MG63 (cell line): ENCODE measurements around the gene VPS4B. TPM values are rescaled to one million over a fixed set of nuclear protein-coding genes. Genes with fewer than 3 reads are reported as not detected.
A peak's percentile ranks its signal among the peaks of the same experiment; 100 is the strongest.

Source experiments
- DNase-seq: peaks from one replicate; pipeline ENCODE4 v3.0.0-alpha.2; 2020
- H3K27me3 ChIP-seq: fragments of 250-450 bp; sonication (Bioruptor Pico); 2 replicates; pipeline ENCODE4 v1.5.1; 2020; ENCODE audit warnings: mild to moderate bottlenecking, moderate library complexity
- H3K36me3 ChIP-seq: fragments of 250-450 bp; sonication (Bioruptor Pico); 2 replicates; pipeline ENCODE4 v1.5.1; 2020; ENCODE audit warnings: mild to moderate bottlenecking, moderate library complexity
- H3K4me3 ChIP-seq: fragments of 250-450 bp; sonication (Bioruptor Pico); 2 replicates; pipeline ENCODE4 v1.5.1; 2020; ENCODE audit warnings: mild to moderate bottlenecking, moderate library complexity
- H3K9me3 ChIP-seq: fragments of 250-450 bp; sonication (Bioruptor Pico); 2 replicates; pipeline ENCODE4 v1.5.1; 2020; ENCODE audit warnings: mild to moderate bottlenecking, moderate library complexity
- total RNA-seq: library from RNA; depleted of rRNA; stranded (reverse); fragments of >200 nt; shearing (Covaris generic); gene quantifications from 2 replicates; pipeline ENCODE4 v1.2.3, GENCODE V29; 2014; ENCODE audit warnings: low replicate concordance; rRNA removed

VPS4B gene
- total RNA-seq, 1 experiment from 2014 or later = 28.9 TPM

DNA sequence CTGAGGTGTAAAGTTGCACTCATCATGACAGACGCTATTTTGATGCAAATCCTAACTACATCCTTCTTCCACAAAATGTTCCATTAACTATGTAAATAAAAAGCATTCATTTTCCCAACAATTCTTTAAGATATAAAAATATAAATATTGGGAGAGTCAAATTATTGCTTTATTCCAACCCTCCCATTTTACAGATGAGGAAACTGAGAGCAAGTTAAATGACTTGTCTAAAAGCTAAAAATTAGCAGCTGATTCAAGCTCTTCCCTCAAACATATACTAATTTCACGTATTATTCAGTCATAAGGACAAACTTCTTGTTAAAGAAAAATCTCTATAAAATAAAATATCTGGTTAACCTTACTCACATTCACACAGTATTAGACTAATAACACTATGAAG is 72.0 kb downstream of the VPS4B start:
- DNase-seq = no peak
- Histone ChIP-seq H3K4me3 (no peak overlapping the region), H3K27me3 (no peaks in the 10 kb centered on the region), H3K36me3 (peaks cover 43% of the 10 kb centered on the region), H3K9me3 (no peaks in the 10 kb centered on the region)

DNA sequence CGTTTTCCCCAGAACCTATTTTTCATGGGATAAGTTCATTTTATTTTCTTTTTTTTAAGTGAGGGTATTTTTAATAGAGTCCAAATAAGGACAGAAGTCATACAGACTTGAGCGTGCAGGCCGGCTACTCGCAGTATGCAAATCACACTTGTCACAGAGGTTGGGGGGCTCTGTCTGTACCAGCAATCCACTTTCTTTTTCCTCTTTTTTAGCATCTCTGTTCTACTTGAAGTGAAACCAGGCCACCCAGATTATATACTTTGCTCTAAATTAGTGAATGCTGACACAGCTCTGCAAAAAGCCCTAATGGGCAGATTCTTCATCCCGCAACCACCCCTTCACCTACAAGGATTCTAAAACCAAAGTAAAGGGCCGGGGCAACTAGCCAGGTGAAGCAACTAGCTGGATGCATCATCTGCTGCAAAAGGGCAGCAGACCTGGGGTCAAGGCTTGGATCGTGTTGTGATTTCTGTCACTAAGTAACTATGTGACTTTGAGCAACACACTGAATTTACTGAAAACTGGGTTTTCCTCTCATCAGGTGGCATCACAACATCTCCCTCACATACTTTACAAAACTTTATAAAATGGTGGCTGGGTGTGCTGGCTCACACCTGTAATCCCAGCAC is 73.7 kb downstream of the VPS4B start:
- Histone ChIP-seq H3K36me3 (peaks cover 33% of the 10 kb centered on the region), H3K27me3 (no peaks in the 10 kb centered on the region), H3K4me3 (no peak overlapping the region), H3K9me3 (no peaks in the 10 kb centered on the region)
- no peak for DNase-seq

DNA sequence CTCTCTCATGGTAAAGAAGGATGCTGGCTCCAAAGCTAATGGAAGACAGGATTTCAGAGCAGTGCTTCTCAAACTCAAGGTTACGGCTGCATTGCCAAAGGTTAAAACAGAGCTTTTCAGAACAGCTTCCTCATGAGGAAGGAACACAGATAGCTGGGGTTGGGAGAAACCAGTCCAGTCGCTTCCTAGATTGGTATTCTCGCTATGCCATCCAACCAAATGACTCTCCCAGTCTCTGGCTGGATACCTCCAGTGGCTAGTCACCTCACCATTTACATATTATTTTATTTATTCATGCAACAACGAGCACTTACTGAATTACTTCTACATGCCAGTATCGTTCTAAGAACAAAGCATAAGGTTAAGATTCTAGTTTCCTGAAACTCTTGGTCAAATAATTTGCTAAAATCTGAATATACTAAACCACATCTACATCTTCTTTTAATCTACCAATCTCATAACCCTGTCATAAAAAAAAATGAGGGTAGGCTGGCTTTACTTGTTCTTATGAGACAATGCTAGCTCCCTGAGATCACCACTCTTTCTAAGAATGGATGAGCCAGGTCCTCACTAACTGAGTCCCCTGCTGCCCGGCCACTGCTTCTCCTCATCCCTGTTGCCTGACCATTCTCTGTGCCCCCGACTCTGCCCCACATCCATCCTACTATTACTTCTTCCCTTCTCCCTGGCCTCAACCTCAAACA is 75.6 kb downstream of the VPS4B start:
- no peaks in the 10 kb centered on the region for H3K9me3 ChIP-seq
- no peak for DNase-seq
- H3K27me3 ChIP-seq = no peaks in the 10 kb centered on the region
- no peak overlapping the region for H3K4me3 ChIP-seq
- H3K36me3 ChIP-seq = peaks cover 20% of the 10 kb centered on the region

DNA sequence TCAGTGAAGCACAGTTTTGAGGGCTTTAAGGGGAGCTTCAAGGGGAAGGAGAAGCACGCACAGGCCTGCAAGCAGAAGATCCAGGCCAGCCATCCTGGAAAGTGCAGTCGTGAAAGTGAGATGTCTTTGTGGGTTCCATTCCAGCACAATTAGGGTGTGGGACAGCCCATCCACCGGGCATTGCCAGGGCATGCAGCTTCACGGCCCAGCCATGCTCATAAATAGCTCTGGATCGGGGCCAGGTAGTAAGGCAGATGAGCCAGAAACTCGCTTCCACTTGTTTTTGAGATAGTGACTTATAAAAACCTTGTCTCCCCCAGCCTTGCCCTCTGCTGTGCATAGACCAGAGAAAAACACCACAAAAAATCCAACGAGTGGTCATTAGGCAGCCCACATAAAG is 76.2 kb downstream of the VPS4B start:
- H3K9me3 ChIP-seq = no peaks in the 10 kb centered on the region
- H3K36me3 ChIP-seq = peaks cover 16% of the 10 kb centered on the region
- no peaks in the 10 kb centered on the region for H3K27me3 ChIP-seq
- peak; percentile 2 for DNase-seq
- no peak overlapping the region for H3K4me3 ChIP-seq

DNA sequence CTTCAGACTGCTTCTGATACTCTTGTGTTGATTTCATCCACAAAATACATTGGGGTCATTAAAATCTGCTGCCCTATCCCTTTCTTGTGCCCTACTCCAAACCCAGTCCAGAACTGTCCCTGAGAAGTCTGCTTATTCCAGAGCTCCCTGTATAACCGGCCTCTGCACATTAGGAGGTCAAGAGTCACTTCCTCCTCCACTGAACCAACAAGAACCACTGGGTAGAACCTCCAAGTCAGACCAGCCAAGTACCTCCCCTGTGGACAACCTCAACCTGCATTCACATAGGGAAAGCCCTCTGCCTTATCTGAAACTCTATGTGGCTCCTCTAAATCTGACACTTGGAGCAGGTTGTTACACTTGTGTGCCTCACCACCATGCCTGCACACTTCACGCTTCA is 77.4 kb downstream of the VPS4B start:
- H3K36me3 ChIP-seq = peaks cover 25% of the 10 kb centered on the region
- no peak overlapping the region for H3K4me3 ChIP-seq

DNA sequence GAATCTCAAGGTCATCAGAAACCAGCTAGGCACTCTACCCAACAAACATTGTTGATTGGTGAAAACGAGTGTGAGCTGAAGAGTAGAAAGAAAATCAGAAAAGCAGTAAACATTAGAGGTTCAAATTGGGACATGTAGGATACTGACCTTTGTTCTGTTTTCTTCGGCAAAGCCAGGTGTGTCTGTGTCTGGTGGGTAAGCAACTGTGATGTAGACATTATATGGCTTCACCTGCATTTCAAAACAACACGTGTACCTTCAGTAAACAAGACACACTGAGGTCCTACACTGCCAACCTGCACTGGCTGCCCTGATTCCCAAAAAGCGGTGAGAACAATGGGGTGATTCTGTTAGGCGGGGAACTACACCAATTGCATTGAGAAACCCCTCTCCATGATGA is 78.0 kb downstream of the VPS4B start:
- Histone ChIP-seq H3K36me3 (peaks cover 23% of the 10 kb centered on the region), H3K4me3 (no peak overlapping the region), H3K27me3 (no peaks in the 10 kb centered on the region), H3K9me3 (no peaks in the 10 kb centered on the region)
- no peak for DNase-seq

More for the DNA sequence above, 77.4 kb downstream of the VPS4B start:
- Histone ChIP-seq H3K27me3 (no peaks in the 10 kb centered on the region), H3K9me3 (no peaks in the 10 kb centered on the region)
- DNase-seq = no peak

DNA sequence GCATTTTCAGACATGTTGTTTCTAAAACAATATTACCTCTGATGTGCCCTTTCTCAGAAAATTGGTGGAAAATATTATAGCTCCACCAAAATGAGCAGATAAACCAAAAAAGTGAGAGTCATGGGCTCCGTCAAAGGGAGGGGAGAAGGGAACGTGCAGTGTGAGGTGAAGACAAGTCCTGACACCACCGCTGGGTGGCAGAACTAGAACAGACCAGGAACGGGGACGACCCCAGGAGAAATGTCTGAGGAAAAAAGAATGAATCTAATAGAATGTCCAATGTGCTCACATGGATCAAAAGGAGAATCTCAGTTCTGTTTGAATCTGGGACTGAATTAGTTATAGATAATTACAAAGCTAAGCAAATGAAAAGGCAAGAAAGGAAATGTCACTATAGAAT is 80.1 kb downstream of the VPS4B start:
- Histone ChIP-seq H3K27me3 (no peaks in the 10 kb centered on the region), H3K36me3 (peaks cover 34% of the 10 kb centered on the region), H3K4me3 (no peak overlapping the region), H3K9me3 (no peaks in the 10 kb centered on the region)
- DNase-seq = no peak

DNA sequence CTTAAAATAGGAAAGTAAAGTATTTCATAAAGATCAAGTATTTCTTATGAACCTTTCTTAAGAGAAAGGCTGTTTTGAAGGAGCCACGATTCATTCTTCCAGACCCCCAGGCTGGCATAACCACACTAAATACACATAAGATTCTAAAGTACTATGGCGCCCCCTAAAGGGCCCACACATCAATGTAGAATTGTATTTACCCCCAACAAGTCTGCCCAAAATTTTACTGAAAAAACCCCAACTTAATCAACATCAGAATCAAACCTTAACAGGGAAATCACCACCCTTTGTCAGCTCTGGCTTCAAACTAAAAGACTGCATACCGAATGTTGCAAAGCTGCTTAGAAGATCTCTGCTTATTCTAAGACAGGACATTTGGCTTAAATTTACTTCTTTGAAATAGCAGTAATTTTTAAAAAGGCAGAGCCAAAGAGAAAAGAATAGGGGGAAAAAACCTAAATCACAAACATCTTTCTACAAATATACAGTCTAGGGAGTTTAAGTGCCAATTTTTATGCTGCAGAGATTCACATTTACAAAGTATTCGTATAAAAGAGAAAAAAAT is 82.3 kb downstream of the VPS4B start:
- no peak for DNase-seq
- H3K36me3 ChIP-seq = peaks cover 38% of the 10 kb centered on the region
- no peaks in the 10 kb centered on the region for H3K9me3 ChIP-seq
- no peaks in the 10 kb centered on the region for H3K27me3 ChIP-seq
- H3K4me3 ChIP-seq = no peak overlapping the region

Other genes with a start within 250 kb of the VPS4B start
- 3.0 and 5.4 TPM in 2 replicates for gene BCL2, start 102.7 kb downstream of the VPS4B start, total RNA-seq
- 17.5 and 23.7 TPM in 2 replicates for gene KDSR, start 55.3 kb downstream of the VPS4B start, total RNA-seq
- gene SERPINB5, start 54.5 kb upstream of the VPS4B start, total RNA-seq = 37.8 and 43.9 TPM in 2 replicates
- not detected in 2 replicates for gene SERPINB12, start 119.9 kb upstream of the VPS4B start, total RNA-seq
- gene SERPINB13, start 164.9 kb upstream of the VPS4B start, total RNA-seq = not detected in 2 replicates
- gene SERPINB4, start 221.8 kb upstream of the VPS4B start, total RNA-seq = not detected in 2 replicates
- not detected in 2 replicates for gene SERPINB3, start 239.4 kb upstream of the VPS4B start, total RNA-seq